Inferior parietal cortex (tissue), 1 donor: ENCODE data around the gene SPPL2B.
A peak's percentile ranks its signal among the peaks of the same experiment; 100 is the strongest.

Experiments used
- DNase-seq: peaks from one replicate; pipeline ENCODE4 v3.0.0-alpha.2; 2016; ENCODE audit errors: extremely low spot score

The SPPL2B gene

GRCh38 chr19:2300533-2300932 is 28.0 kb upstream of the SPPL2B start:
- DNase-seq = no peak

GRCh38 chr19:2302319-2303210 is 25.9 kb upstream of the SPPL2B start:
- DNase-seq = no peak

GRCh38 chr19:2303211-2303798 is 25.2 kb upstream of the SPPL2B start:
- DNase-seq = no peak

- no peak for DNase-seq
Measured at GRCh38 chr19:2305452-2306280, 22.8 kb upstream of the SPPL2B start.

GRCh38 chr19:2306281-2306806 is 22.1 kb upstream of the SPPL2B start:
- DNase-seq = no peak

GRCh38 chr19:2306971-2307370 is 21.5 kb upstream of the SPPL2B start:
- no peak for DNase-seq

- DNase-seq = no peak
Measured at GRCh38 chr19:2307518-2308012, 20.9 kb upstream of the SPPL2B start.

GRCh38 chr19:2308114-2308556 is 20.3 kb upstream of the SPPL2B start, which contains the start of gene LINGO3:
TSS of gene LINGO3 (minus strand) at chr19:2308154. CDS start at chr19:2291776, 16,378 bp downstream.
- no peak for DNase-seq

GRCh38 chr19:2309734-2310362 is 18.6 kb upstream of the SPPL2B start:
- no peak for DNase-seq

- DNase-seq = no peak
Measured at GRCh38 chr19:2311093-2311492, 17.4 kb upstream of the SPPL2B start.

GRCh38 chr19:2312820-2313501 is 15.5 kb upstream of the SPPL2B start:
- no peak for DNase-seq

- no peak for DNase-seq
Measured at GRCh38 chr19:2315121-2315817, 13.2 kb upstream of the SPPL2B start.

- DNase-seq = peak; percentile 62
Measured at GRCh38 chr19:2315818-2316353, 12.6 kb upstream of the SPPL2B start.

GRCh38 chr19:2317300-2317699 is 11.2 kb upstream of the SPPL2B start:
- DNase-seq = no peak

GRCh38 chr19:2317756-2318155 is 10.7 kb upstream of the SPPL2B start:
- DNase-seq = no peak

GRCh38 chr19:2318923-2319322 is 9.6 kb upstream of the SPPL2B start:
- DNase-seq = no peak

GRCh38 chr19:2319551-2319950 is 8.9 kb upstream of the SPPL2B start:
- no peak for DNase-seq

GRCh38 chr19:2320049-2320448 is 8.4 kb upstream of the SPPL2B start:
- no peak for DNase-seq

GRCh38 chr19:2320939-2321338 is 7.5 kb upstream of the SPPL2B start:
- DNase-seq = no peak
